Activated CD8-positive, alpha-beta memory T cell treated with anti-CD3 and anti-CD28 coated beads for 24 hours (primary cell): ENCODE data around the gene TAOK1.
"Not testable (repeated sequence)": the region's sequence is repeated elsewhere in the genome, so short reads cannot be mapped to it uniquely, and the experiment has no call there.

Source experiments
- DNase-seq: peaks from one replicate; pipeline ENCODE4 v3.0.0-alpha.2; 2020

Gene TAOK1

GRCh38 chr17:29449865-29450671, 59.9 kb downstream of the TAOK1 start:
- DNase-seq = no peak

- DNase-seq = no peak
Observed at GRCh38 chr17:29451121-29451742, 61.1 kb downstream of the TAOK1 start.

GRCh38 chr17:29458066-29458465, 67.9 kb downstream of the TAOK1 start:
- DNase-seq = no peak

- no peak for DNase-seq
Observed at GRCh38 chr17:29461483-29462206, 71.5 kb downstream of the TAOK1 start.

GRCh38 chr17:29469276-29469675, 79.1 kb downstream of the TAOK1 start:
- DNase-seq = no peak

- DNase-seq = not testable (repeated sequence)
Observed at GRCh38 chr17:29473437-29473836, 83.3 kb downstream of the TAOK1 start.

- DNase-seq = no peak
Observed at GRCh38 chr17:29474297-29474696, 84.1 kb downstream of the TAOK1 start.

GRCh38 chr17:29475891-29476290, 85.7 kb downstream of the TAOK1 start:
- no peak for DNase-seq

- not testable (repeated sequence) for DNase-seq
Observed at GRCh38 chr17:29480249-29480928, 90.2 kb downstream of the TAOK1 start.

GRCh38 chr17:29483503-29483902, 93.3 kb downstream of the TAOK1 start:
- no peak for DNase-seq

- no peak for DNase-seq
Observed at GRCh38 chr17:29495011-29495410, 104.8 kb downstream of the TAOK1 start.

- no peak for DNase-seq
Observed at GRCh38 chr17:29504711-29505110, 114.5 kb downstream of the TAOK1 start.

- no peak for DNase-seq
Observed at GRCh38 chr17:29505836-29506235, 115.7 kb downstream of the TAOK1 start.

- DNase-seq = no peak
Observed at GRCh38 chr17:29510953-29511352, 120.8 kb downstream of the TAOK1 start.

- no peak for DNase-seq
Observed at GRCh38 chr17:29514792-29515191, 124.6 kb downstream of the TAOK1 start.

- no peak for DNase-seq
Observed at GRCh38 chr17:29518359-29518758, 128.2 kb downstream of the TAOK1 start.

GRCh38 chr17:29524692-29525091, 134.5 kb downstream of the TAOK1 start:
- no peak for DNase-seq

- DNase-seq = no peak
Observed at GRCh38 chr17:29526322-29526721, 136.2 kb downstream of the TAOK1 start.

- no peak for DNase-seq
Observed at GRCh38 chr17:29533976-29534375, 143.8 kb downstream of the TAOK1 start.

GRCh38 chr17:29544066-29544465, 153.9 kb downstream of the TAOK1 start:
- no peak for DNase-seq

- DNase-seq = no peak
Observed at GRCh38 chr17:29546085-29546484, 155.9 kb downstream of the TAOK1 start.

- no peak for DNase-seq
Observed at GRCh38 chr17:29546830-29547229, 156.7 kb downstream of the TAOK1 start.
